Astrocyte (in vitro differentiated cells and primary cell): ENCODE data around the gene CD19. TPM values are rescaled to one million over a fixed set of nuclear protein-coding genes. Genes with fewer than 3 reads are reported as not detected.

Source experiments
- DNase-seq: peaks from one replicate; pipeline ENCODE4 v3.0.0-alpha.2; 2010; ENCODE audit warnings: low read depth
- FAIRE-seq: peaks from 2 replicates; lab custom pipeline; 2011; peaks lifted over from hg19 to GRCh38; lab: Jason Lieb, UNC
- H2AFZ ChIP-seq: 2 replicates; pipeline ENCODE4 v1.6.0; 2012; ENCODE audit warnings: low read depth, low read length, inconsistent platforms
- H3K27ac ChIP-seq: 2 replicates; pipeline ENCODE4 v1.5.1; 2011; ENCODE audit warnings: low read depth, low read length, inconsistent platforms
- H3K27me3 ChIP-seq: 2 replicates; pipeline ENCODE4 v1.6.0; 2011; ENCODE audit warnings: low read length, inconsistent platforms; ENCODE audit not compliant: insufficient read depth
- H3K36me3 ChIP-seq: 2 replicates; pipeline ENCODE4 v1.5.1; 2011; ENCODE audit warnings: low read length, inconsistent platforms; ENCODE audit not compliant: insufficient read depth
- H3K4me1 ChIP-seq: 2 replicates; pipeline ENCODE4 v1.5.1; 2011; ENCODE audit warnings: low read length, inconsistent platforms; ENCODE audit not compliant: insufficient read depth
- H3K4me2 ChIP-seq: 2 replicates; pipeline ENCODE4 v1.6.0; 2012; ENCODE audit warnings: low read length, inconsistent platforms
- H3K4me3 ChIP-seq: 2 replicates; pipeline ENCODE4 v1.5.1; 2011; ENCODE audit warnings: low read depth, mild to moderate bottlenecking, low read length, inconsistent platforms; ENCODE audit not compliant: insufficient read depth
- H3K79me2 ChIP-seq: 2 replicates; pipeline ENCODE4 v1.6.0; 2012; ENCODE audit warnings: mild to moderate bottlenecking, low read length, inconsistent platforms; ENCODE audit not compliant: insufficient read depth
- H3K9ac ChIP-seq: 2 replicates; pipeline ENCODE4 v1.6.0; 2012; ENCODE audit warnings: mild to moderate bottlenecking, low read length, inconsistent platforms
- H3K9me3 ChIP-seq: 2 replicates; pipeline ENCODE4 v1.5.1; 2012; ENCODE audit warnings: low read depth, mild to moderate bottlenecking, low read length, inconsistent platforms; ENCODE audit not compliant: insufficient read depth
- H4K20me1 ChIP-seq: 2 replicates; pipeline ENCODE4 v1.6.0; 2012; ENCODE audit warnings: low read length, inconsistent platforms; ENCODE audit not compliant: insufficient read depth
- H3K27ac Mint-ChIP-seq: one replicate; pipeline ENCODE4 v1.8.0; 2021; ENCODE audit warnings: mild to moderate bottlenecking, mixed read lengths; ENCODE audit not compliant: unreplicated experiment
- H3K27me3 Mint-ChIP-seq: one replicate; pipeline ENCODE4 v1.8.0; 2021; ENCODE audit warnings: low read depth, mixed read lengths; ENCODE audit not compliant: unreplicated experiment
- H3K36me3 Mint-ChIP-seq: one replicate; pipeline ENCODE4 v1.8.0; 2021; ENCODE audit warnings: low read depth, mixed read lengths; ENCODE audit not compliant: unreplicated experiment
- H3K4me1 Mint-ChIP-seq: one replicate; pipeline ENCODE4 v1.8.0; 2021; ENCODE audit warnings: low read depth, mixed read lengths; ENCODE audit not compliant: unreplicated experiment
- H3K4me3 Mint-ChIP-seq: one replicate; pipeline ENCODE4 v1.8.0; 2021; ENCODE audit warnings: mild to moderate bottlenecking, moderate library complexity, mixed read lengths; ENCODE audit not compliant: unreplicated experiment
- H3K9me3 Mint-ChIP-seq: one replicate; pipeline ENCODE4 v1.8.0; 2021; ENCODE audit warnings: mild to moderate bottlenecking, mixed read lengths; ENCODE audit not compliant: unreplicated experiment
- EZH2 ChIP-seq: IDR thresholded peaks from 2 replicates; pipeline ENCODE4 v1.6.1; 2012; ENCODE audit warnings: mild to moderate bottlenecking, low read length, inconsistent platforms; ENCODE audit not compliant: insufficient read depth
- total RNA-seq: library from RNA; stranded (reverse); gene quantifications from 2 replicates; pipeline ENCODE4 v1.2.1, GENCODE V29; 2021
- TF ChIP-seq, protein P1 (sequence below): IDR thresholded peaks from 2 replicates; pipeline ENCODE4 v1.5.1; 2011; ENCODE audit warnings: low read depth, mild to moderate bottlenecking, inconsistent platforms, low read length, moderate library complexity; ENCODE audit not compliant: insufficient read depth

Gene CD19
- total RNA-seq, 1 donor from 2014 or later, result not detected

DNA sequence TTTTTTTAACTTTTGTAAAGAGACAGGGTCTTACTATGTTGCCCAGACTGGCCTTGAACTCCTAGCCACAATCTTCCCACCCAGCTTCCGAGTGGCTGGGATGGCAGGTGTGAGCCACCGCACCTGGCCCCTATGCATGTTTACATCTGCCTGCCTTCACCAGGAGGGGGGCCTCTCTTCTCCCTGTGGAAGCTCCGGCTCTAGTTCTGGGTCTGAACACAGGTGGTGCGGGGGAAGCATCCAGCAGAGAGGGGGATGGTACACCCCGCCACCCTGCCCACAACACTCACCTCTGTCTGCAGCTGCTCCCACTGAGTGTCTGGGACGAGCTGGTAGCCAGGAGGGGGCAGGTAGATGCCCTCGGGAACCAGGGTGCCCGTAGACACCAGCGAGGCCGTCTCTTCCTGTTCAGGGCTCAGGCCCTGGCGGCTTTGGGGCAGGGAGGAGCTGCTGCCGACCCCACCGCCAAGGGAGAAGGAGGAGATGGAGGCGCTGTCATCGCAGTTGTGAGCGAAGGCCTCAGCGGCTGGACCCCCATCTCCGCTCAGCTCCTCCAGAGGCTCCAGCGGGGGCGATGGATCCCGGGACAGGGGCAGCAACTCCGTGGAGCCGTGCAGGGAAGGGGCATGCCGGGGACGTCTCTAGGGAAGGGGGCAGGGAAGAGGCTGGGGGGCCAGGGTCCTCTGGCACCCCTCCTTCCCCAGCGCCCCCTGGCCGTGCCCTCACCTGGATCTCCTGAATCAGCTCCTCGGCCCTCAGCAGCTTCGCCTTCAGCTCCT, 17.6 kb upstream of the CD19 start:
- Mint-ChIP-seq H3K36me3 (peaks cover 12% of the 10 kb centered on the region), H3K27ac (no peak overlapping the region), H3K27me3 (no peaks in the 10 kb centered on the region), H3K9me3 (no peaks in the 10 kb centered on the region), H3K4me3 (no peak overlapping the region), H3K4me1 (no peaks in the 10 kb centered on the region)
- TF ChIP-seq, protein P1, sequence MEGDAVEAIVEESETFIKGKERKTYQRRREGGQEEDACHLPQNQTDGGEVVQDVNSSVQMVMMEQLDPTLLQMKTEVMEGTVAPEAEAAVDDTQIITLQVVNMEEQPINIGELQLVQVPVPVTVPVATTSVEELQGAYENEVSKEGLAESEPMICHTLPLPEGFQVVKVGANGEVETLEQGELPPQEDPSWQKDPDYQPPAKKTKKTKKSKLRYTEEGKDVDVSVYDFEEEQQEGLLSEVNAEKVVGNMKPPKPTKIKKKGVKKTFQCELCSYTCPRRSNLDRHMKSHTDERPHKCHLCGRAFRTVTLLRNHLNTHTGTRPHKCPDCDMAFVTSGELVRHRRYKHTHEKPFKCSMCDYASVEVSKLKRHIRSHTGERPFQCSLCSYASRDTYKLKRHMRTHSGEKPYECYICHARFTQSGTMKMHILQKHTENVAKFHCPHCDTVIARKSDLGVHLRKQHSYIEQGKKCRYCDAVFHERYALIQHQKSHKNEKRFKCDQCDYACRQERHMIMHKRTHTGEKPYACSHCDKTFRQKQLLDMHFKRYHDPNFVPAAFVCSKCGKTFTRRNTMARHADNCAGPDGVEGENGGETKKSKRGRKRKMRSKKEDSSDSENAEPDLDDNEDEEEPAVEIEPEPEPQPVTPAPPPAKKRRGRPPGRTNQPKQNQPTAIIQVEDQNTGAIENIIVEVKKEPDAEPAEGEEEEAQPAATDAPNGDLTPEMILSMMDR, result no peak
- TF ChIP-seq EZH2, result no peak
- Histone ChIP-seq H3K4me3 (no peak overlapping the region), H3K79me2 (no peaks in the 10 kb centered on the region), H2AFZ (no peak overlapping the region), H3K9ac (no peak overlapping the region), H3K36me3 (peaks cover 4% of the 10 kb centered on the region), H3K4me2 (no peak overlapping the region), H4K20me1 (no peaks in the 10 kb centered on the region), H3K9me3 (no peaks in the 10 kb centered on the region), H3K27me3 (no peaks in the 10 kb centered on the region), H3K27ac (no peak overlapping the region), H3K4me1 (no peaks in the 10 kb centered on the region)
- DNase-seq (no peak), FAIRE-seq (no peak)

DNA sequence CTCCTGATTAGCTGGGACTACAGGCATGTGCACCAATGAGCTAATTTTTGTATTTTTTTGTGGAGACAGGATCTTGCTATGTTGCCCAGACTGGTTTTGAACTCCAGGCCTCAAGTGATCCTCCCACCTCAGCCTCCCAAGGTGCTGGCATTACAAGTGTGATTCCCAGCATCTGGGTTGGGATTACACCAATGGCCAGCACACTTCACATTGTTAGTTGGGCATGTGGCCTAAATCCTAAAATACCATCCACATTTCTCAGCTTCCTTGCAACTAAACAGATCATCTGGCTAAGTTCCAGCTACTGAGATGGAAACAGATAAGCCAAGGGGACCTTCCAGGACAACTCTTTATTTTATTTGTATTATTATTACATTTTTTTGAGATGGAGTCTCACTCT, 16.6 kb upstream of the CD19 start:
- Histone ChIP-seq H3K4me1 (no peaks in the 10 kb centered on the region), H3K79me2 (no peaks in the 10 kb centered on the region), H3K9ac (no peak overlapping the region), H2AFZ (no peak overlapping the region), H3K27me3 (no peaks in the 10 kb centered on the region), H3K9me3 (no peaks in the 10 kb centered on the region), H4K20me1 (no peaks in the 10 kb centered on the region), H3K4me2 (no peak overlapping the region), H3K4me3 (no peak overlapping the region), H3K27ac (no peak overlapping the region), H3K36me3 (peaks cover 4% of the 10 kb centered on the region)
- H3K4me1 Mint-ChIP-seq, result no peaks in the 10 kb centered on the region
- no peaks in the 10 kb centered on the region for H3K27me3 Mint-ChIP-seq
- no peak for TF ChIP-seq EZH2
- TF ChIP-seq, protein P1, result no peak
- no peaks in the 10 kb centered on the region for H3K9me3 Mint-ChIP-seq
- H3K4me3 Mint-ChIP-seq, result no peak overlapping the region
- FAIRE-seq (no peak), DNase-seq (peak; percentile 47)
- H3K36me3 Mint-ChIP-seq, result peaks cover 12% of the 10 kb centered on the region
- no peak overlapping the region for H3K27ac Mint-ChIP-seq

DNA sequence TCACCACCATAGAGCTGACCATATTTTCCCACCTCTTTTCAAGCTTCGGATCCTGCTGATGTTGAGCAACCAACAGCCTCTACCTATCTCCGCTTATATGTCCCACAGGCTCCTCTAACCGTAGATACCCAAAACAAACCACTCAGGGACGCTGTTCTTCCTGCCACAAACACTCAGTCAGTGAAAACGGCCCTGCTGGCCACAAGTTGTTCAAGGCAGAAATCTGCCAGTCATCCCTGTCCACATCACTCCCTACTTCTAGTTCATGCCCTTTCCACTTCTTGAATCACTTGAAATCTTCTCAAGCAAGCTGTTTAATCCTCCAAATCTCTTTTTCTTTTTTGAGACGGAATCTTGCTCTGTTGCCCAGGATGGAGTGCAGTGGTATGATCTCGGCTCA, 14.7 kb upstream of the CD19 start:
- H3K79me2 ChIP-seq, result no peaks in the 10 kb centered on the region
- Mint-ChIP-seq H3K27ac (no peak overlapping the region), H3K9me3 (no peaks in the 10 kb centered on the region), H3K4me1 (no peaks in the 10 kb centered on the region), H3K27me3 (no peaks in the 10 kb centered on the region), H3K36me3 (peaks cover 12% of the 10 kb centered on the region), H3K4me3 (peak overlapping the region; percentile 28)
- H3K4me2 ChIP-seq, result no peak overlapping the region
- DNase-seq (no peak), FAIRE-seq (no peak)
- H3K4me1 ChIP-seq, result no peaks in the 10 kb centered on the region
- peaks cover 4% of the 10 kb centered on the region for H3K36me3 ChIP-seq
- H3K27ac ChIP-seq, result no peak overlapping the region
- H3K9ac ChIP-seq, result no peak overlapping the region
- no peak overlapping the region for H3K4me3 ChIP-seq
- no peak overlapping the region for H2AFZ ChIP-seq
- no peak for TF ChIP-seq EZH2
- TF ChIP-seq, protein P1, result no peak
- H3K27me3 ChIP-seq, result no peaks in the 10 kb centered on the region
- no peaks in the 10 kb centered on the region for H4K20me1 ChIP-seq
- no peaks in the 10 kb centered on the region for H3K9me3 ChIP-seq
